ENCODE data around the gene TTC39C.
"Not testable (repeated sequence)": the region's sequence is repeated elsewhere in the genome, so short reads cannot be mapped to it uniquely, and the experiment has no call there.

Gene TTC39C

DNA sequence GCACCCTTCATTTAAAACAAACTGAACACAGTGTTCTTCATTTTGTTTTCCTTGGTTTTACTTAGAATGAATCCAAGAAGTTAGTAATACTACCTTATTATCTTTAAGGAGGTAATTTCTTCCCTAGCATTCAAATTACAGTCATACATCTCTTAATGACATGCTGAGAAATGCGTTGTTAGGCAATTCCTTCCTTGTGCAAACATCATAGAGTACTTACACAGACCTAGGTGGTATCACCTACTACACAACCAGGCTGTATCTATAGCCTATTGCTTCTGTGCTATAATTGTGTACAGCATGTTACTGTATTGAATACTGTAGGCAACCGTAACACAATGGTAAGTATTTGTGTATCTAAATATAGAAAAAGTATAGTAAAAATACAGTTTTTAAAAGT lies 115.9 kb downstream of the TTC39C start:
- DNase-seq (ENCODE audit: low read depth, low spot score): no peak

DNA sequence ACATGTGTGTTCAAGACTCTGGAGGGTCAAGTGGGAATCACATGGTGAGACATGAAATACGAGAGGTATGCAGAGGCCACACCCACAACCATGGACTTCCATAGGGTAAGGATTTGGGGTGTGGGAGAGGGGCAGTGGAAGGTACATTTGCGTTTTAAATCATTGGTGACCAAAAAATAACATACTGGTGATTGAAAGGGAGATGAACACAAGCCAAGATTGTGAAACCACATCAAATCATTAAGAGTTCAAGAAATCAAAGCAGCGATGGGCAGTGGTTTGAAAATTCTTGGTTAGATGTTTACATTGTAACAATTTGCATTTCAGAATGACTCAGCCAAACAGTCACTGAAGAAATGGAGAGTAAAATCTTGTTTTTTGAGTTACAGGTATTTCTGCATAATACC lies 122.4 kb downstream of the TTC39C start:
- DNase-seq (ENCODE audit: low read depth, low spot score): no peak

DNA sequence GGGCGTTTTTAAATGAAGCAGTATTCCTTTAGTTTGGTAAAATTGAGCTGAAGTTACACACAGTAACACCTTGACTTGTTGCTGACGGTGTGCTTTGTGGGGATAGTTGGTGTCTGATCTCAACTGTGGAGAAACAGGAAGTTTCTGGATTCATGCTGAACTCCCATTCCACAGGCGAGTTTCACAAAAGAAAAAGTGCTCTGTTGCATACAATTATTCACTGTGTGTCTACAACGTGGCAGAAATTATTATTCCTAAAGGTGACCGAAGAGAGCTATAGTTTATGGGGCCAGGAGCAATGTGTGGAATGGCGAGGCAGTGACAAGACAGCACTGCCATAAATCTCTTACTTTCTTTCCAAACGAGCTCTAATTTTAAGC lies 123.8 kb downstream of the TTC39C start:
- DNase-seq (ENCODE audit: low read depth, low spot score): no peak

DNA sequence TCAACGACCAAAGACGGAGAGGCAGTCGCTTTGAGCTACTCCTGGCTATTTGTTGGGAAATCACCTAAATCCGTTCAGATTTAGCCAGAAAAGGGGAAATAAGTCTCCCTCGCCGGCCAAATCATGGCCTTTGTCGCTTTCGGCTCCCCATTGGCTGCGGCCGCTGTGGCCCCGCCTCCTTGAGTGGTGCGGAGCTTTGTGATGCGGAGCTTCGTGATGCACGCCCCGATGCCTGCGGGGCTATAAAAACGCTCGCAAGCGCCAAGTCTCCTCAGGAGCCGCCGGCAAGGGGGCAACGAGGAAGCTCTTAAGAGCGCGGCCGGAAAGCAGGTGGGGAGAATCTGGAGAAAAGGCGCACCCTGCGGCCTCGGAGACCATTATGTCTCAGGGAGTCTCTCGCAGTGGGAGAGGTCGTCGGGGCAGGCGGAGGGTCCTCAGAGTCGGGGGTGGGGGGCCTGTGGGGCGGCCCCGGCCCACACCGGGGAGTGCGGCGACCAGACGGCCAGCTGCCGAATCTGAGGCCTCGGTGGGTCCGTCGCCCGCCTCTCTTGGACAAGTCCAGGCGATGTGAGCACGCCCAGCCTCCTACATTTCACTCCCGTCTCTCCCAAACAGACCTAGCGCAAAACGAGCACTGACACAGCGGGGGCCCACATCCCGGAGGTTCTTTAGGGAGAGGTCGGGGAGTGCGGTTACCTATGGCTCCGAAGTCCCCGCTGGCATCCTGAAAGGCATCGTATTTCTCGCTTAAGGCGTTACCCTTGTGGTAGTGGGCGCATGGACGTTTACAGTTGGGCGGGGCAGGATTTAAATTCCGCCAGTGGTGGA lies 124.4 kb downstream of the TTC39C start, which contains the start of gene CABYR:
Gene CABYR, plus strand, starts transcription at position 274 of the 828 bp plus-strand sequence. CDS start 4,053 bp downstream, outside the sequence.
- DNase-seq (ENCODE audit: low read depth, low spot score): peak; percentile 51

DNA sequence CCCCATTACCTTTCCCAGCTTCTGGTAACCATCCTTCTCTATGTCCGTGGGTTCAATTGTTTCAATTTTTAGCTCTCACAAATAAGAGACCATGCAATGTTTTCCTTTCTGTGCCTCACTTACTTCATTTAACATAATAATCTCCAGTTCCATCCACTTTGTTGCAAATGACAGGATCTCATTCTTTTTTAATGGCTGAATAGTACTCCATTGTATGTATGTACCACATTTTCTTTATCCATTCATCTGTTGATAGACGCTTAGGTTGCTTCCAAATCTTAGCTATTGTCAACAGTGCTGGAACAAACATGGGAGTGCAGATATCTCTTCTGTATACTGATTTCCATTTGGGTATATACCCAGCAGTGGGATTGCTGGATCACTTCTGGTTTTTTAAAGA lies 126.1 kb downstream of the TTC39C start:
- DNase-seq (ENCODE audit: low read depth, low spot score): no peak

DNA sequence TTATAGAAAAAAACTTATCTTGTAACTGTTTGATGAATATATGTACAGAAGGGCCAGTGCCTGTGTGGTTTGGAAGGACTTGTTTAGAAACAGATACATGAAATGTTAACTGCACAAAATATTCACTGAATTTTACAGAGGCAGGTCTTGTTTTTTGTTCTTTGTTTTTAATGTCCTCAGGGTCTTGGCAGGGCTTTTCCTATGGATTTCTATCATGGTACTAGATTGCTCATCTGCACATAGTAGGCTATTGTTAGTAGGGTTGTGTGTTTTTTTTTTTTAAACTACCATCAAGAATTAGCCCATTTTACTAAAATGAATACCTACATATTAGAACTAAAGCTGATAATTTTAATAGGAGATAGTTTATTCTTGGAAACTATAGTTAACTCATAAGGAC lies 127.8 kb downstream of the TTC39C start:
- no peak for DNase-seq (ENCODE audit: low read depth, low spot score)

DNA sequence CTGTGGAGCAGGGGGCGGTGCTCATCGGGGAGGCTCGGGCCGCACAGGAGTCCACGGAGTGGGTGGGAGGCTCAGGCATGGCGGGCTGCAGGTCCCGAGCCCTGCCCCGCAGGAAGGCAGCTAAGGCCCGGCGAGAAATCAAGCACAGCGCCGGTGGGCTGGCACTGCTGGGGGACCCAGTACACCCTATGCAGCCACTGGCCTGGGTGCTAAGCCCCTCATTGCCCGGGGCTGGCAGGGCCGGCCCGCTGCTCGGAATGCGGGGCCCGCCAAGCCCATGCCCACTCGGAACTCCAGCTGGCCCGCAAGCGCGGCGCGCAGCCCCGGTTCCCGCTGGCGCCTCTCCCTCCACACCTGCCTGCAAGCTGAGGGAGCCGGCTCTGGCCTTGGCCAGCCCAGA lies 135.0 kb downstream of the TTC39C start:
- not testable (repeated sequence) for DNase-seq (ENCODE audit: low read depth, low spot score)

DNA sequence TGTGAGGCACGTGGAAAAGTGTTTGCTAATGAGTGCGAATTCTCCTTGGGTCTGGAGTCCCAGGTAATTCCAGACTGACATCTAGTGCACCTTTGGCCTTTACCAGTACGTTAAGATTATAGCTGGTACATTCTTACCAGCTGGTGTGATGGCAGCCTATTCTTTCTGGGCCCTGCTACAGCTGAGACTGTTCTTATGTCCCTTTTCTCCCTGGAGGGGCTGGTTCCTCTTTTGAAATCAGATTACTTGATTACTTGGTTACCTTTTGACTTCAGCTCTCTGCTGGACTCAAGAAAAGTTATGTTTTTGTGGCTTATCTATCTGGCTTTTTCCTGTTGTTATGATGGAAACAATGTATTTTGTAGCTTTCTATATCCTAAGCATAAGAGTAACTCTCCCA lies 138.8 kb downstream of the TTC39C start:
- DNase-seq (ENCODE audit: low read depth, low spot score): no peak

DNA sequence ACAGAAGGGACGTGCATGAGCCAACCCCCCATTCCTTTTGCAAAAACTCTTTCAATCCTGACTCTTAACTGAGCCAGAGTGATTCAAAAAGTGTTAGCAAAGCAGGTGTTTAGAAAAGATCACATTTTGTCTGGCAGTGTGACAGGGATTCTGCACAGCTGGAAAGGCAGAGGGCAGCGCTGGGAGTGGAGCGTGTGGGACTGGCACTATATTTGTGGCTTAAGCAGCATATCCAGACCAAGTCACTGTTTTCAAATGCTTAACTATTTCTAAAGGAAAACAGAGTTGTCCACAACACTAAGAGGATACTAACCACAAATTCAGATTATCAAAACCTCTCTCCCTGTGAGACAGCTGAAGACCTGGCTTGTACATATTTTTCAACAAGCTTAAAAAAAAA lies 143.3 kb downstream of the TTC39C start:
- DNase-seq (ENCODE audit: low read depth, low spot score): no peak

DNA sequence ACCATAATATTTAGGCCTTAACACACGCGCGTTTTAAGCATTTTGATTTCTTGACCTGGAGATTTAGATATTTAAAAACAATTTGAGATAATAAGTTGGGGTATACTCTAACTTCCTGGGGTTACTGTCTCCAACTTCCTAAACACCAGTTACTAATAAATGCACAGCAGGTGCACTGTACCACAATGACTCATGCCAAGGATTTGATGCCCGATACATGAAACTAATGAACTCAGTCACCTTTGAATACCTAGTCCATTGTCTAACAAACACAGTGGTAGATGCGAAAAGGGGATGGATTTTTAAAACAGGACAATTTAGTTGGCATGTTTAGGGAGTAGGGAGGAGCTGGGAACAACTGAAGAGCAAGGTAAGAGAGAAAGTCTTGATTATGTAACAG lies 145.5 kb downstream of the TTC39C start:
- no peak for DNase-seq (ENCODE audit: low read depth, low spot score)

DNA sequence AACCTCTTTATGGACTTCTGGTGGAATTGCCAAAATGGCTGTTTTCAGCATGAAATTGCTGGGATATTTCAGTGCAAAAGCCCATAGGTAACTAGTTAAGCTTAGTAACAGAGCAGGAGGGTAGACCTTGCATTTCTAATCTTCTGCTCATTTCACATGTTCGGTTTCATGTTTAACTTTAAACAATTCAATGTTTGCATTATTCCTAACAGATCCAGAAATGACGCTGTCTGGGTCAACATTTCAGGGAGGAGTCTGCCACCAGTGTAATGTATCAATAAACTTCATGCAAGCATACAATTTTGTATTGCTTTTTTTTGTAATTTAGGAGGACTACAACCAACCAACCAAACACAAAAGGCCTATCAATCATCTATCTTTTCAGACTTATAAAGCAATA lies 146.8 kb downstream of the TTC39C start:
- no peak for DNase-seq (ENCODE audit: low read depth, low spot score)

DNA sequence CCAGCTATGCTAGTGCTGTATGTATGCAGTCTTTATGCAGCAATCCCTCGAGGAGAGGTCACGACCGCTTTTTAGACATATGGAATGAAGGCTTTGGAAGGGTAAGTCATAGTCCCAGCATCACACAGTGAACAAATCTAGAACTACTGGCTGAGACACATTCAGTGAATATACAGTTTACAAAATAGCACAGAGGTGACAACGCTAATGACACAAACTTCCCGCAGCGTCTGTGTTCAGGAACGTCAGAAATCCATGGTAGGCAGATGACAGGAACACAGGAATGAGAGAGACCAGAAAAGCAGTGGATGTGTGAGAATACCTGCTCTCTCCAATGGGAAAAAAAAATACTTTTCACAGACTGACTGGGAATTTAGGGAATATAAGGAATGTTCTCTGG lies 153.9 kb downstream of the TTC39C start:
- no peak for DNase-seq (ENCODE audit: low read depth, low spot score)

DNA sequence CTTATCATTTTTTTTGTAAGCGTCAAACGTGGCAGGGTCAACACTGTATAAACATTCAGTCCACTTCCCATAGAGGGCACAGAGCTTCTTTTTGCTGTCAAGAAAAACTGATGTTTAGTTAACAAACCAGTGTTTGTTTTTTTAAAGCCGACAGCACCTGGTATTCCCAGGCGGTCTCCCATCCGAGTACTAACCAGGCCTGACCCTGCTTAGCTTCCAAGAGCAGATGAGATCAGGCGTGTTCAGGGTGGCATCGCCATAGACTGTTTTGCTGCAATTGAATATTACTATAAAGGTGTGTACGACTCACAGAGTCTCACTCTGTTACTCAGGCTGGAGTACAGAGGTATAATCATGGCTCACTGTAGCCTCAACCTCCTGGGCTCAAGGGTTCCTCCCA lies 155.8 kb downstream of the TTC39C start:
- no peak for DNase-seq (ENCODE audit: low read depth, low spot score)

DNA sequence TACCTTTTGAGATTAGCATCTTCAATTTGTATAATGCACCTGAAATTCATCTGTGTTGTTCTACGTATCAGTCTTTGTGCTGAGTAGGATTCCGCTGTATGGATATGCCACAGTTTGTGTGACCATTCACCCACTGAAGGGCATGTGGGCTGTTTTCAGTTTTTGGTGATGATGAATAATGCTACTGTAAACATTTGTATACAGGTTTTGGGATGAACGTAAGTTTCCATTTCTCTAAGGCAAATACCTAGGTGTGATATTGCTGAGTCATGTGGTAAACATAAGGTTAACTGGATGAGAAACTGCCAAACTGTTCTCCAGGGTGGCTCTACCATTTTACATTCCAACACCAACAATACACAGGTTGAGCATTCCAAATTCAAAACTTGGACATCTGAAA lies 159.4 kb downstream of the TTC39C start:
- no peak for DNase-seq (ENCODE audit: low read depth, low spot score)

DNA sequence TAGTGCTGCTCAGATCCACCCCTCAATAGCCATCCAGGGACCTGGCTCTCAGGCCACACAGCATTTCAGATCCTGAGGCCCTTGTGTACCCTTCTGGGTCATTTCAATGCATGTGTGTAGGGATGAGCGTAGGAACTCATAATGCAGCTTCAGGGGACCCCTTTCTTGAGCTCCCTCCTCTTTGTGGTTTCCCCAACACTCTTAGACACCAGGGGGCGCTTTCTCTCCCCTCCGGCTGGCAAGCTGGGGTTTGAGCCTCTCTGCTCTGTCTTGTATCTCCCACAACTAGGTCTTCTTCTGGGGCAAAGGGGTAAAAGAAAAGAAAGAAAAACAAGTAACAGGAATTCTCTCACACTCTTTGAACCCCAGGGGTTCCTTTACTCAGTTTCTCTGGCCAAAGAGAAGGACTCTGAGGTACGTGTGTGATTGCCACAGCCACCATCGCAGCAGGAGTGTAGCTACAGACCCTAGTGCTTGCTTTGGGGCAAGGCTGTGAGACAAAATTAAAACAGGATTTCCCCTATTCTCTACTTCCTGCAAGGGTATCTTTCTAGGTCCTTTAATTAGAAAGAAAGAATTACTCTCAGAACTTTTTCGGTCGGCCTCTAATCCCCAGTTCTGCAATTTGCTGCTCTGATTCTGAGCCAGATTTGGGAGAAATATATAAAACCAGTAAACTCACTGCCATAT lies 162.3 kb downstream of the TTC39C start:
- DNase-seq (ENCODE audit: low read depth, low spot score): no peak

DNA sequence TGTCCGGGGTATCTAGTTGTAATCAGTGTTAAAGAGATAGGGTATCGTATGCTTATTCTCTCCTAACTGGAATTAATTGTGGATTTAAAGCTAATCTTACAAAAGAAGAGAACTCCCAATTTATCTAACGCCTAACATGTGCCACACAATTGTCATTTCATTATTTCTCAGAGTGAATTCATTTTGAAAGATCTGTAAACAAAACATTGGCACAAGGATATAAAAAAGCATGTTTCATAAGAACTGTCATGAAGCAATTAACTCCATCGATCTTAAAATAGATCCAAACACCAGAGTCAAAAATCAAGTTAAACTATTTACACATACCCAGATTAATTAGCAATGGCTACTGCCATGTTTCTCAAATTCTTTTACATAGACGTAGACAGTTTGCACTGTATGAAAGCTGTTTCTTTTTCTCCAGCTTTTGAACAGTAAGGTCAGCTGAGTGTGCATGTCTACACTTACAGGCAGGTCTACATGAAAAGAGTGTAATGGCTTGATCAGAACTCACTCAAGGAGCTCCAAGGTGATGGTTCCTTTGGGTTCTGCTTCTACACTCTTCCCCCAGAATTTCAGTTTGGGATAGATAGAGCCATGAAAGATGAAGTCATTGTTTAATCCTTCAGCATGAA lies 163.1 kb downstream of the TTC39C start:
- DNase-seq (ENCODE audit: low read depth, low spot score): no peak

DNA sequence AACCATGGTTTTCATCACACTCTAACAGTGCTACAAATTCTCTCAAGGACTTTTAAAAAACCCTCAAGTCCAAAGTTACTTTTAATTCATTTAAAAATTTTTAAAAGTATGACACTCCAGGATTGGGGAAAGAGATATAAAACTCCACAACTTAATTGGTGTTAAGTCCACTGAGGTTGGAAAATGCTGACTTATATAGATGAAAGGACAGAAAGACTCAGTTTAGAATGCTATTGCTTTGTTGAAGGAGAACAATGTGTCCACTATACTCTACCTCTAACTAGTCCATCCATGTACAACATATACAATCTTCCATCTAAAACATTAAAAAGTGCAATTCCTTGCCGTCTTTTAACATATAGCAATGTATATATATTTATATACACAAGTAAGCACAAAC lies 165.5 kb downstream of the TTC39C start:
- DNase-seq (ENCODE audit: low read depth, low spot score): no peak

DNA sequence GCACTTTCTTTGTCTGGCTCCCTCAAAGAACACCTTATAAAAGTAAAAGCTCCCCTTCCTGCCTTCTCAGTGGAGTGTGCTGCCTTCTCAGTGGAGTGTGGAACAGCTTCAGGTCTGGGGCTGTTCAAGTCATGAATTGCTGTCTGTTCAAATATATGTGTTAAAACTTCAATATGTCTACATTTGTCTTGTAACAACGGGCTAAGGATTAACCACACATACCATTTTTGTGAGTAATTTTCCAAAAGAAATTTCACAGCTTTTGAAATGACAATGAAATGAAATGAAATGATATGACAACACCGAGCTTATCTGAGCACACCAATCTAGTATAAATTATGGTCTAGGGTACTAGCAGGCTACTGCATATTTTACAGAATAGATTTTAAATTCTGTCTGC lies 167.3 kb downstream of the TTC39C start:
- DNase-seq (ENCODE audit: low read depth, low spot score): no peak
